Loucy (cell line): ENCODE results near the gene SMARCD3.

Experiments used
- H2AFZ ChIP-seq: fragments of 200-600 bp; sonication (generic); 2 replicates; pipeline ENCODE4 v1.6.0; 2016; ENCODE audit warnings: antibody characterized with exemption, mild to moderate bottlenecking, low read length, moderate library complexity
- H3F3A ChIP-seq: fragments of 200-600 bp; 2 replicates; pipeline ENCODE4 v1.6.0; 2016; ENCODE audit warnings: antibody characterized with exemption, low read depth, mild to moderate bottlenecking
- H3K27me3 ChIP-seq: fragments of 200-600 bp; sonication (generic); 2 replicates; pipeline ENCODE4 v1.6.1; 2014; ENCODE audit warnings: low read length, mild to moderate bottlenecking; ENCODE audit not compliant: insufficient read depth, poor library complexity, severe bottlenecking
- H3K36me3 ChIP-seq: fragments of 200-600 bp; sonication (generic); 2 replicates; pipeline ENCODE4 v1.6.1; 2016; ENCODE audit warnings: low read length; ENCODE audit not compliant: insufficient read depth
- H3K4me1 ChIP-seq: fragments of 200-600 bp; sonication (generic); 2 replicates; pipeline ENCODE4 v1.5.1; 2014; ENCODE audit warnings: low read length, mild to moderate bottlenecking; ENCODE audit not compliant: insufficient read depth, poor library complexity, severe bottlenecking
- H3K4me2 ChIP-seq: fragments of 200-600 bp; sonication (generic); 2 replicates; pipeline ENCODE4 v1.6.0; 2014; ENCODE audit warnings: antibody characterized with exemption, low read length, low read depth, mild to moderate bottlenecking; ENCODE audit not compliant: poor library complexity, severe bottlenecking
- H3K4me3 ChIP-seq: fragments of 200-600 bp; sonication (generic); 2 replicates; pipeline ENCODE4 v1.5.1; 2014; ENCODE audit warnings: low read length, mild to moderate bottlenecking, mixed read lengths; ENCODE audit not compliant: poor library complexity, severe bottlenecking
- H3K79me2 ChIP-seq: fragments of 200-600 bp; sonication (generic); 2 replicates; pipeline ENCODE4 v1.6.1; 2014; ENCODE audit warnings: low read length; ENCODE audit not compliant: insufficient read depth
- H3K9ac ChIP-seq: fragments of 200-600 bp; sonication (generic); 2 replicates; pipeline ENCODE4 v1.6.0; 2014; ENCODE audit warnings: mild to moderate bottlenecking, low read depth, low read length, moderate library complexity; ENCODE audit not compliant: poor library complexity, severe bottlenecking
- H3K9me2 ChIP-seq: fragments of 200-600 bp; sonication (generic); replicated peaks from 2 replicates; pipeline ENCODE4 v1.6.1; 2016; ENCODE audit warnings: low read depth, low read length, mixed read lengths
- H3K9me3 ChIP-seq: fragments of 200-600 bp; sonication (generic); 2 replicates; pipeline ENCODE4 v1.6.1; 2014; ENCODE audit warnings: mild to moderate bottlenecking, antibody characterized with exemption, low read length, low read depth; ENCODE audit not compliant: insufficient read depth
- H4K20me1 ChIP-seq: fragments of 200-600 bp; sonication (generic); 2 replicates; pipeline ENCODE4 v1.6.0; 2014; ENCODE audit warnings: antibody characterized with exemption, low read length, mild to moderate bottlenecking; ENCODE audit not compliant: insufficient read depth, poor library complexity, severe bottlenecking
- EZH2phosphoT487 ChIP-seq: fragments of 200-600 bp; IDR thresholded peaks from 2 replicates; pipeline ENCODE4 v1.6.1; 2018; ENCODE audit warnings: antibody characterized with exemption, mild to moderate bottlenecking, moderate library complexity, borderline replicate concordance
- TF ChIP-seq, protein P1 (sequence below): fragments of 200-600 bp; sonication (generic); conservative IDR thresholded peaks from 2 replicates; pipeline ENCODE4 v1.5.1; 2014; ENCODE audit warnings: mild to moderate bottlenecking, antibody characterized with exemption, low read length

The SMARCD3 gene

DNA sequence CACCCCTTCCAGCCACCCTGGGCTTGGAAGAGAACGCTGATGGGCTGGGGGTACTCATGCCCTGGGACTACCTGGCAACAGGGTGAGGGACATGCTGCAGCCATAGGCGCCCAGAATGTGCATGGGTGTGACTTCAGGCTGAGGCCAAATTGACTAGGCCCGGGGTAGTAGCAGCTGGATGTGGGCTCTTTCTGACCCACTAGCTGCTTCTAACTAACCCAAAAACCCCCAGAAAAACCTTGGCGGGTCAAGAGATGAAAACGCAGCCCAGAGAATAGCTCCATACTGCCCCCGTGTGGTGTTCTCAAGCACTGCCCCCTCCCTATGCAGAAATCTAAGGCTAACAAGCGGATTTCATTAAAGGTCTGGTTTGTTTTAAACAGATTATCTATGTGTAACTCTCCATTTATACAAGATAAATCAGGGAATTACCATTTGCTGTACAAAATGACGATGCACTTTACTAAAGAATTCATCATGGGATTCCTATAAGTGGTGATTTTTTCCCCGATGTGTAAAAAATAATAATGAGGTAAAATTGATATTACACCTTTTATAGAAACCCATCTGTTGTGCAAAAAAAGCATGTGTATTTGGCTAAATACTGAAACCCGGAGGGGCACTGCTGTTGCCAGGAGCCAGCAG lies 4.2 kb downstream of the SMARCD3 start:
- Histone ChIP-seq H3K36me3 (no peaks in the 10 kb centered on the region), H3K9me3 (no peaks in the 10 kb centered on the region), H3K79me2 (no peaks in the 10 kb centered on the region), H3K4me2 (peak overlapping the region; percentile 97), H3K27me3 (no peaks in the 10 kb centered on the region), H3K9ac (peak overlapping the region; percentile 2), H3K4me3 (peak overlapping the region; percentile 74), H3K4me1 (peaks cover 12% of the 10 kb centered on the region), H4K20me1 (no peaks in the 10 kb centered on the region), H3K9me2 (no peaks in the 10 kb centered on the region), H2AFZ (no peak overlapping the region), H3F3A (no peaks in the 10 kb centered on the region)
- no peak for TF ChIP-seq EZH2phosphoT487
- TF ChIP-seq, protein P1, sequence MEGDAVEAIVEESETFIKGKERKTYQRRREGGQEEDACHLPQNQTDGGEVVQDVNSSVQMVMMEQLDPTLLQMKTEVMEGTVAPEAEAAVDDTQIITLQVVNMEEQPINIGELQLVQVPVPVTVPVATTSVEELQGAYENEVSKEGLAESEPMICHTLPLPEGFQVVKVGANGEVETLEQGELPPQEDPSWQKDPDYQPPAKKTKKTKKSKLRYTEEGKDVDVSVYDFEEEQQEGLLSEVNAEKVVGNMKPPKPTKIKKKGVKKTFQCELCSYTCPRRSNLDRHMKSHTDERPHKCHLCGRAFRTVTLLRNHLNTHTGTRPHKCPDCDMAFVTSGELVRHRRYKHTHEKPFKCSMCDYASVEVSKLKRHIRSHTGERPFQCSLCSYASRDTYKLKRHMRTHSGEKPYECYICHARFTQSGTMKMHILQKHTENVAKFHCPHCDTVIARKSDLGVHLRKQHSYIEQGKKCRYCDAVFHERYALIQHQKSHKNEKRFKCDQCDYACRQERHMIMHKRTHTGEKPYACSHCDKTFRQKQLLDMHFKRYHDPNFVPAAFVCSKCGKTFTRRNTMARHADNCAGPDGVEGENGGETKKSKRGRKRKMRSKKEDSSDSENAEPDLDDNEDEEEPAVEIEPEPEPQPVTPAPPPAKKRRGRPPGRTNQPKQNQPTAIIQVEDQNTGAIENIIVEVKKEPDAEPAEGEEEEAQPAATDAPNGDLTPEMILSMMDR: peak; percentile 99

DNA sequence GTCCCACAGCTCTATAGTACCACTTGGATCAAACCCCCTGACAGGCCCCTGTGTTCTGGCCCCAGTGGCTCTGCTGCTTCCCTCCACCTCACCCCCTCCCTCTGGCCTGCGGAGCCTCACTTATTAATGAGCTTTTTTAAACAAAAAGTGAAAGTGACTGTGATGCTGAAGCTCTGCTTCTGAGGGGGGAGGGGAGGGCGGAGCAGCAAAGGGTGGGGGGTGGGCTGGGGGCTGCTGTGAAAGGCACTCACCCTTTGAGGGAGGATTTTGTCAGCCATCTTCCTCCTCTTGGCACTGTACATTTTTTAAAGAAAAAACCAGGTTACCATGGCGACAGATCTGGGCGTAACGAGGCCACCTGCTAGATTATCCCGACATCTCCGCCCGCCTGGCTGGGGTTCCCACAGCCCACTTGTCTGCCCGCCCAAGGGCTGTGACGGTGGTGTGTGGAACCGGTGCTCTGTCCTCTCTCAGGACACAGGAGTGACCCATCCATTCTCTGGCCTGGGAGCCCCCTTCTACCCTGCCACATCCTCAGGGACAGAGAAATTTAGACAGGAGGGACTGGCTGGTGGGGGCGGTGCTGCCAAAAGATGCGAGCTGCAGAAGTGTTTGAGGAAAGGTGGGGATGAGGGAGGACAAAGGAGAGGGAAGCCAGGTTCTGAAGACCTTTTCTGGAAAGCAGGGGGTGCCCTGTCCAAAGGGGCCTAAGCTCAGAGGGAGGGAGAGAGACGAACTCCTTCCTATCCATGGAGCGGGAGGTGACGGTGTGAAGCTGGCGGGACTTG lies 4.9 kb downstream of the SMARCD3 start:
- no peaks in the 10 kb centered on the region for H3K9me3 ChIP-seq

DNA sequence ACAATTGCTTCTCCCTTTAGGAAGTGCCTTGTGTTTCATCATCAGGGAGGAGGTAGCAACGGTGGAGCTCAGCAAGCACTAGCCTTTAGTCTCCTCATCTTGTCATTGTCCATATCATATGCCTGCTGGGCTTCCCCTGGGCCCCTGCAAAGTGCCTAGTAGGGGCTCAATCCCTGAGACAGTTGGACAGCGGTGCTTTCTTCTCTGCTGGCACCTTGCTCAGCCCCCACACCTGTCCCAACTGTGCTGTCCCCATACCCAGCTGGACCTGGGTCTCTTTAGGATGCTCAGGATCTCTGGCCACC lies 5.5 kb downstream of the SMARCD3 start:
- no peaks in the 10 kb centered on the region for H3K9me2 ChIP-seq
- H3K79me2 ChIP-seq: no peaks in the 10 kb centered on the region
- H4K20me1 ChIP-seq: peaks cover 5% of the 10 kb centered on the region
- no peaks in the 10 kb centered on the region for H3K27me3 ChIP-seq
- H3F3A ChIP-seq: no peaks in the 10 kb centered on the region
- TF ChIP-seq EZH2phosphoT487: no peak
- TF ChIP-seq, protein P1: no peak
- no peaks in the 10 kb centered on the region for H3K9me3 ChIP-seq
- no peak overlapping the region for H2AFZ ChIP-seq
- no peak overlapping the region for H3K9ac ChIP-seq
- H3K4me1 ChIP-seq: peaks cover 12% of the 10 kb centered on the region
- peaks cover 11% of the 10 kb centered on the region; the same call in 1 of the 2 replicates for H3K36me3 ChIP-seq
- H3K4me2 ChIP-seq: no peak overlapping the region
- no peak overlapping the region for H3K4me3 ChIP-seq

More for the DNA sequence above, 4.9 kb downstream of the SMARCD3 start:
- Histone ChIP-seq H2AFZ (no peak overlapping the region), H3K27me3 (no peaks in the 10 kb centered on the region), H3K36me3 (peaks cover 6% of the 10 kb centered on the region; the same call in 1 of the 2 replicates), H3K9ac (no peak overlapping the region), H4K20me1 (peaks cover 2% of the 10 kb centered on the region), H3K4me1 (peaks cover 12% of the 10 kb centered on the region), H3K9me2 (no peaks in the 10 kb centered on the region), H3K79me2 (no peaks in the 10 kb centered on the region), H3K4me2 (no peak overlapping the region), H3F3A (no peaks in the 10 kb centered on the region), H3K4me3 (no peak overlapping the region)
- no peak for TF ChIP-seq EZH2phosphoT487
- TF ChIP-seq, protein P1: no peak
